HL-60/S4 (cell line): Measurements from ENCODE around the gene VCP.
"Not testable (repeated sequence)": the region's sequence is repeated elsewhere in the genome, so short reads cannot be mapped to it uniquely, and the experiment has no call there.

Experiments used
- in situ Hi-C: fragments of 300-500 bp; cut with MboI; formaldehyde crosslinking; loops from 2 replicates; pipeline ENCODE4 v1.14.3; 2022; ENCODE audit warnings: low sequenced_read_pairs

Gene VCP

DNA sequence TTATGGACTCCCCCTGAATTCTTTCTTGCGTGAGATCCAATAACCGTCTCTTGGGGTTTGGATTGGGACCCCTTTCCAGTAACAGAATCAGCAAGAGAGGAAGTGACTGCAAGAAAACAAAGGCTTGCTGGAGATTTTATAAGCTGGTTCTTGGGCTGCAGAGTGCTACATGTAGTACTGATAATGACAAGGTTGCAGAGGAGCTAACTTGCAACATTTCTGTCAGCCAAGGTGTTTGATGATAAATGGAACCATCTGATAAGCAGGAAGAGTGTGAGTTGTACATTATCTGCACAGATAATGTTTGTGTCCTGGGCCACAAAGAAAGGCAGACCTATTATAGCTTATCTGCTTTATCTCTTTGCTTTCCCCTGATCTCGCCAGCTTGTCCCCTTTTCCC is 45.8 kb downstream of the VCP start:
- in situ Hi-C loops: no loop called here

GRCh38 chr9:35023443-35023842 is 49.0 kb downstream of the VCP start:
- in situ Hi-C loops: not testable (repeated sequence)

- in situ Hi-C loops: no loop called here
These were observed 57.9 kb downstream of the VCP start for GRCh38 chr9:35014517-35014916.

DNA sequence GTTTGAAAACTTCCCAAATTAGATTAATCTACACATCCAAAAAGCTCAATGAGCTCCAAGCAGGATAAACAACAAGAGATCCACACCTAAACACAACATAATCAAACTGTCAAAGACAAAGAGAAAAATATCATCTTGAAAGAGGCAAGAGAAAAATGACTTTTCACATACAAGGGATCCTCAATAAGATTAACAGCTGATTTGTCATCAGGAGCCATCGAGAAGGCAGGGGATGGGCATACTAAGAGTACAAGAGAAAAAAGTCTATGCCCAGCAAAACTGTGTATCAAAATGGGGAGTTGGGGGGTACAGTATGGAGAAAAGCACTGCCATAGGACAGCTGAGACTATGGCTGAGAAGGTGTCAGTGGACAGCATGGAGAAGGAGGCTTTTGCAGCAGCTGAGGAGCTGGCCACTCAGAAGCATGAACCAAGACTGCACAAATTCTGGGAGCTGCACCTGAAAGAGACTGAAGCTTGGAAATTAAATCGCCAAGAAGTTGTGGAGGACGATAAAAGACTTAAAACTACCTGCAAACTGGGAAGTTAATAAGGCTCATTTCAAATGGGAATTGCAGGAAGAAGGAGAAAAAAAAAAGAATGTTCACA is 62.0 kb downstream of the VCP start:
- in situ Hi-C loops: no loop called here
